Posterior vena cava (tissue), 2 donors: ENCODE measurements around the gene MRPS15. TPM values are rescaled to one million over a fixed set of nuclear protein-coding genes. Genes with fewer than 3 reads are reported as not detected.
A peak's percentile ranks its signal among the peaks of the same experiment; 100 is the strongest.
"Not testable (repeated sequence)": the region's sequence is repeated elsewhere in the genome, so short reads cannot be mapped to it uniquely, and the experiment has no call there.

ENCODE experiments used
- DNase-seq: peaks from one replicate; pipeline ENCODE4 v3.0.0-alpha.2; 2020; ENCODE audit warnings: low spot score
- intact Hi-C, 2 donors: fragments of 100-400 bp; cut with DNase I; formaldehyde crosslinking; loops; one replicate each; pipeline versions ENCODE4 v1.14.1 to v1.14.2; 2022 to 2023
- long read RNA-seq, 2 donors: library from polyadenylated mRNA; unstranded; transcript quantifications; one replicate each; pipeline ENCODE4 v2.0.0, GENCODE V29; 2020 to 2021
- total RNA-seq, 2 donors: library from RNA; stranded (reverse); fragmentation: NEBNext Ultra II Directional; extraction: Animal tissue kit (Norgen Biotek cat#: 25700); gene quantifications; one replicate each; pipeline ENCODE4 v1.2.1, GENCODE V29; 2021
- donor health status: DM: yes; HTN: yes; CAD: no.
- donor health status: DM: yes; HTN: yes; CAD: no.

Gene MRPS15
- total RNA-seq, result 10 to 100 TPM; 46.4 to 48.3 TPM
- long read RNA-seq, donor 1, transcript MRPS15-201 (8 exons, 1,006 nt), result major isoform, 7 of 8 reads
- long read RNA-seq, donor 1, partial matches to known transcripts, result 1 of 8 reads
- long read RNA-seq, donor 1, other reads (novel, unspliced or antisense), result 0 of 8 reads
- long read RNA-seq, donor 2, transcript MRPS15-201 (8 exons, 1,006 nt), result major isoform, 50 of 54 reads
- long read RNA-seq, donor 2, partial matches to known transcripts, result 1 of 54 reads
- long read RNA-seq, donor 2, other reads (novel, unspliced or antisense), result 3 of 54 reads

DNA sequence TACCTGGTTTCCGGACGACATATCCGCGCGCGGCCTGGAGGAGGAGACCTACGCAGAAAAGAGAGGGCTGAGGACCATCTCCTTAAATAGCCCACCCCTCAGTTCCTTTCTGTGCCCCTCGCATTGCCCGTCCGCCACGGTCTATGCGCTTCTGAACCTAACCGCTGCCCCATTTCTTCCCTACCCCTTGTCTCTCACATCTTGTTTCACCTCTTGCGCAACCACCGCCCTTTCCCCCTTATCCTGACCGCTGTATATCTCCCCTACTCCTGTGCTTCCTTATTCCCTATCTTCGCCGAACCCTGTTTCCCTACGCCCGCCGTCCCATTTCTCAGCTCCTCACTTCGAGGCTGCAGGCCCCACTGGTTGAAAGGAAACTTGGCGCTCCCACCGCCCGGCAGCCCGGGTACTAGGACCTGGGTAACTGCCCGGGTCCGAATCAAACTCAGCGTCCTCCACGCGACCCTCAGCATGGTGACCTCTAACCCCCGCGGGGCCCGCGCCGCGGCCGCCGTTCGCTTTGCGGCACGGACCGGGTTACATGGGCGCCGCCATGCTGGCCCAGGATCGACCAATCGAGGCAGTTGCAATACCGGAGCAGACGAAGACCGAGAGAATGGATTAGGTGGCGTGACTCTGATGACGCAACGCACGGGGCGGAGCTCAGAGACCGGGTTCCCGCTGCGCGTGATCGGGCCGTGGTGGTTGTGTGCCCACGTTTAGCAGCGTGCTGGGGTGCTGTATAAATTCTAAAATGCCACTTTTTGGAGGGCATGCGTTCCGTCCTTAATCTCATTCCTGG is at the start of gene MRPS15:
Gene MRPS15, minus strand, starts transcription at position 582 of the 802 bp plus-strand sequence. Its CDS starts 109 bp downstream, at position 473.
- DNase-seq, result peak; percentile 99
- intact Hi-C loops, result no loop called here

DNA sequence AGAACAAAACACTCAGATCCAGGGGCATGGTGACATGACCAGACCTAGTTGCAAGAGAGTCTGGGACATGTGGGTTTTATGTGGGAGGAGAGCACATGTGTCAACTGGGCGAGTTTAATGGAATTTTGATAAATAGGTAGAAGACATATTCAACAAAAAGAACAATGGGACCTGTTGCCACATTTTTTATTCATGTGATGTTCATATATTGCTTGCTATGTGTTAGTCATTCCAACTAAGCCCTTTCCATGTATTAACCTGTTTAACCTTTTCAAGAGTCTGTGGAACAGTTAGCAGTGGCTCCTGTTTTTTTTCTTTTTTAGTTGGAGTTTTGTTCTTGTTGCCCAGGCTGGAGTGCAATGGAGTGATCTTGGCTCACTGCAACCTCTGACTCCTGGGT is 48.7 kb upstream of the MRPS15 start:
- intact Hi-C loops, result no loop called here
- no peak for DNase-seq

DNA sequence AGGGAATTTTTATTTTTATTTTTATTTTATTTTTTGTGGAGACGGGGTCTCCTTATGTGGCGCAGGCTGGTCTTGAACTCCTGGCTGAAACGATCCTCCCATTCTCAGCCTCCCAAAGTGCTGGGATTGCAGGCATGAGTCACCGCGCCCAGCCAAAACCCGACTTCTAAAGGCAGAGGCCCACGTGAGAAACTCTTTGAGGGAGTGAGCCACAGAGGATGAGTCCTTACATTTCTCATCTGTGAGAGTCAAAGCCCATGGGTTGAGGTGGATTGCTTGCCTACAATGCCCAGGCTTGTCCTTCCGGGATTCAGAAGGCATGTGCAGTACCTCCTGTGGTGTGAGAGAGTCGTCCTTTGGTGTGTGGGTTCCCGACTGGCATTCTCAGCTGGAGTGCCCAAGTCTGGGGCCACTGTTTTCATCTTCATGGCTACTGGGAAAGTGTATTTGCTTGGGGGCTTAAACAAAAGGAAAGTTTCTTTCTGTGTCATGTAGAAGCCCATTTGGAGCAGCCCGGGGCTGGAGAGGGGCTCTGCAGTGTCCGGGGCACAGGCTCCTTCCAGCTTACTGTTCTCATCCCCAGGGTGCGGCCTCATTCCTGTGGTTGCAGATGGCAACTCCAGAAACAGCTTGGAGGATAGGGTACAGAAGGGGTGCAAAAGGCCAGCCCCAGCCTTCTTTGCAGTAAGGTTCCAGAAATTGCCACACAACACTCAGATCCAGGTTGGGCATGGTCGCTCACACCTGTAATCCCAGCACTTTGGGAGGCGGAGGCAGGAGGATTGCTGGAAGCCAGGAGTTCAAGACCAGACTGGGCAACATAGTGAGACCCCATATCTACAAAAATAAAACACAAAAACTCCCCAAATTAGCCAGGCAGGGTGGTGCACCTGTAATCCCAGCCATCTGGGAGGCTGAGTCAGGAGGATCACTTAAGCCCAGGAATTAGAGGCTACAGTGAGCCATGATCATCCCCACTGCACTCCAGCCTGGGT is 47.9 kb upstream of the MRPS15 start:
- DNase-seq, result peak; percentile 52
- intact Hi-C loops, result no loop called here

DNA sequence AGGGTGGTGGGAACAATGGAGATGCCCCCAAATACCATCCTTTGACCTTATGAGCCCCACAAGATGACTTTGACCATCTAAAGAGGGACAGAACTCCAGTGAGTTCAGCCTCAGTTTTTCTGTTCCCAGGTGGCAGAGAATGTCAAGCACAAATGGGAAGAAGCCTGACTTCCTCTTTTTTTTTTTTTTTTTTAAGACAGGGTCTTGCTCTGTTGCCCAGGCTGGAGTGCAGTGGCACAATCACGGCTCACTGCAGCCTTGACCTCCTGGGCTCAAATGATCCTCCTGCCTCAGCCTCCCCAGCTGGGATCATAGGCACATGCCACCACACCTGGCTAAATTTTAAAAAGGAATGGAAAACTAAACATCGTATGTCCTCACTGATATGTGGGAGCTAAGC is 47.0 kb upstream of the MRPS15 start:
- intact Hi-C loops, DNase-seq: not testable (repeated sequence)

DNA sequence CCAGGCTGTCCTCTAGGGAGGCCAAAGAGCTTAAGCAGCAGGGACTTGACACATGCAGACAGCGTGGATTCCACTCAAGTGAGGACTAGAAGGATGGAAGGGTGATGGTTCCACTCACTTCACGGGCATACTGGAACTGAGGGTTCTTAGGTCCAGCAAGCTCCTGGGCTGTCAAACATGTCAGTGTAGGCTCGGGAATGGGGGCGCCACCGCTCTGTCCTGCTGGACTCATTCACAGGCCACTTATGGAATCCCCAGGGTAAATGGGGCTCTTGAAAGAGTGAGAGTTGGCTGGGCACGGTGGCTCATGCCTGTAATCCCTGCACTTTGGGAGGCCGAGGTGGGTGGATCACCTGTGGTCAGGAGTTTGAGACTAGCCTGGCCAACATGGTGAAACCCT is 46.2 kb upstream of the MRPS15 start:
- DNase-seq, result peak; percentile 44
- intact Hi-C loops, result no loop called here

DNA sequence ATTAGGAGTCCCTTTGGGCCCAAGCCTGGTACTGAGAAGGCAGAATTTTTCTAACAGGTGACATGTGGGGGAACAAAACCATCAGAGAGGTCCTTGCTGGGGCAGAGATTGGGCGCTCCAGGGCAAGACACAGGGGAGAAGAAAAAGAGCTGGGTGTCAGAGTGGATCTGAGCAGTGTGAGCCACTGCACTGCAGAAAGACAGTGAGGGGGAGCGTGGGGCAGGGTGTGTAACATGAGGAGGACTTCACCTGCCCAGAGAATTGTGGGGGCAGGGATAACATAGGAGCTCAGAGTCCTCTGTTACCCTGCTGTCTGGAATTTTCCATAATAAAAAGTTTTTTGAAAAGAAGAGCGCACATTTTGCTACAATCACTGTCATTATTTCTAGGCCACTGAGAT is 44.1 kb upstream of the MRPS15 start:
- peak; percentile 52 for DNase-seq
- intact Hi-C loops, result no loop called here

DNA sequence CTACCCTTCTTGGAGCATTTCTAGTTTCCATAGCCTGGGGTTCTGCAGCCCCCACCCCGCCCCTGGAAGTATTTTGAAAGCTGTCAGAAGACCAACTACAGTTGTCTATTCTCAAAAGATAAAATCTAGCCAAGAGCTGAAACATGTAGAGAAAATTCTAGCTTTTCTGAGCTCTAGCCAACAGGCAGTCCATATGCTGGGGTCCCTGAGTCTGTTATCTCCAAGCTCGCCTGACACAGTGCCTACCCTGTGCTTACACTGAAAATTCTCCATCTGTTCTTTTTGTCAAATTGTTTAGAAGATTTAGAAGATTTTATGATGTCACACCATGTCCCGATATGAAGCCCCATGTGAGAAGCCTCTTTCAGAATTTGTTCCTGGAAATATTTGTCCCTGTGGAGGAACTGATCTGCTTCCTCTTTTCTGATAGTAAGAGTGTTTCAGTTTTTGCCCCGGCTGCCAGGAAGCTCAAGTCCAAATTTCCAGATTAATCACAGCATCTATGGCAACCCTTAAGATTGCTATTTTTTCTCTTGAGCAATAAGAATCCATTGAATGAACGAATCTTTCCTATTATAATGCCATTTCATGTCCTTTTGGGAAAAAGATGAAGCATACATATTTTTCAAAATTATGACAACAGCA is 42.2 kb upstream of the MRPS15 start:
- DNase-seq, result no peak
- intact Hi-C loops, result no loop called here

DNA sequence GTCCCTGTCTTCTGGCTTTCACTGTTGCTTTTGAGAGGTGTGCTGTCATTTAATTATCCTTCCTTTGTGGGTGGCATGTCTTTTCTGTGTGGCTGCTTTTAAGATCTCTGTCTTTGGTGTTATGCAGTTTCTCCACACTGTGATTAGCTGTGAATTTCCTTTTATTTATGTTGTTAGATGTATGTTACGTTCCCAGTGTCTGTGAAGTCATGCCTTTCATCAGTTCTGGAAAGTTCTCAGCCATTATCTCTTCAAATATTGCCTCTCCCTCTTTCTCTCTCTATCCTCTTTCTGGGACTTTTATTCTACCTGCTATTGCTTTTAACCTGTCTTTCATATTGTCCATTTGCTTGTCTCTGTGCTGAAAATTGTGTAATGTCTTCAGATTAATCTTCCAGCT is 39.5 kb upstream of the MRPS15 start:
- intact Hi-C loops, result no loop called here
- no peak for DNase-seq

DNA sequence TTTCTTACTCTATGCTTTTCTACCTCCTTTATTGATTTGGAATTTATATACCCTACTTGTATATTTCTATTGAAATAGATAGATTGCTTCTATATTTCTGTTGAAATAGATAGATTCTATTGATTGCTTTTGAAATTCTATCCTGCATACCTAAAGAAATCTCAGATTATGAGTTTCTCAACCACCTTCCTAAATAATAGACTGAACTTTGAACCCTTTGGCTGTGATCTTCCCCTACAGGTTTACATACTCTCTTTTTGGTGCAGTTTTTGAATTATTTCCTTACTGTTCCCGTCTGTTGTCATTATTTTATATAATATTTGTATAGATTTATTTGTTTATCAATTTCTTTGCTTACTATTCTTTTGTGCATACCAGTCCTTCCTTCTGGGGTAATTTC is 39.0 kb upstream of the MRPS15 start:
- intact Hi-C loops, result no loop called here

DNA sequence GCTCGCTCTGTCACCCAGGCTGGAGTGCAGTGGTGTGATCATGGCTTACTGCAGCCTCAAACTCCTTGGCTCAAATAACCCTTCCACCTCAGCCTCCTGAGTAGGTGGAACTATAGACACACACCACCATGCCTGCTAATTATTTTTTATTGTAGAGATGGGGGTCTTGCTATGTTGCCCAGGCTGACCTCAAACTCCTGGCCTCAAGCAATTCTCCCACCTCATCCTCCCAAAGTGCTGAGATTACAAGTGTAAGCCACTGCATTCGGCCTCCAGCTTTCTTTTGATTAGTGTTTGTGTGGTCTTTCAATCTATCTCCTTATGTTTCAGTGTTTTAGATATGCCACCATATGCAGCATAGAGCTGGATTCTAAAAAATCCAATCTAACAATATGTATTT is 38.4 kb upstream of the MRPS15 start:
- intact Hi-C loops, result no loop called here
- DNase-seq, result no peak

More for the DNA sequence above, 39.0 kb upstream of the MRPS15 start:
- no peak for DNase-seq

DNA sequence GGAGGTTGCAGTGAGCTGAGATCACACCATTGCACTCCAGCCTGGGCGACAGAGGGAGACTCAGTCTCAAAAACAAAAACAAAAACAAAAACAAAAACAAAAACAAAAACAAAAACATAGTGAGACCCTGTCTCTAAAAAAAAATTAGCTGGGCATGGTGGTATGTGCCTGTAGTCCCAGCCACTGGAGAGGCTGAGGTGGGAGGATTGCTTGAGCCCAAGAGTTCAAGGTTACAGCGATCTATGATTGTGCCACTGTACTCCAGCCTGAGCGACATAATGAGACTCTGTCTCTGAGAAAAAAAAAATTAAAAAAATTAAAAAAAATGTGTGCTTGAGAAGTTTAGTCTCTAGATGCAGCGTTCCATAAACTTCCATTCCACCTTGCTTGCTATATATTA is 37.7 kb upstream of the MRPS15 start:
- intact Hi-C loops, result not testable (repeated sequence)
- DNase-seq, result peak; percentile 2

DNA sequence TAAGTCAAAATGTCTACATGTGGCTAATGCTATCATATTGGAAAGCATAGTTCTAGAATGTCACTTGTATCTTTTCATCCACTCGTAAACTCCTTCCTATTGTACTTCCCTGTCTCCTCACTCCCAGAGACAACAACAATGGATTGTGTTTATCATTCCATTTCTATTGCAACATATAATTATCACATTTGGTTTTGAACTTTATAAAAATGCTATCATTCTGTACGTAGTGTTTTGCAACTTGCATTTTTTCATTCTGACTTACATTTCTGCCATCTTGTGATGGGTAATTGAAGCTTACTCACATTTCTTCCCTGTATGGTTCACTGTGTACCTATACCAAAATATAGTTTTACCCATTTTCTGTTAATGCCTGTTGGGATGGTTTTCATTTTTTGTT is 33.0 kb upstream of the MRPS15 start:
- intact Hi-C loops, result no loop called here
- no peak for DNase-seq

DNA sequence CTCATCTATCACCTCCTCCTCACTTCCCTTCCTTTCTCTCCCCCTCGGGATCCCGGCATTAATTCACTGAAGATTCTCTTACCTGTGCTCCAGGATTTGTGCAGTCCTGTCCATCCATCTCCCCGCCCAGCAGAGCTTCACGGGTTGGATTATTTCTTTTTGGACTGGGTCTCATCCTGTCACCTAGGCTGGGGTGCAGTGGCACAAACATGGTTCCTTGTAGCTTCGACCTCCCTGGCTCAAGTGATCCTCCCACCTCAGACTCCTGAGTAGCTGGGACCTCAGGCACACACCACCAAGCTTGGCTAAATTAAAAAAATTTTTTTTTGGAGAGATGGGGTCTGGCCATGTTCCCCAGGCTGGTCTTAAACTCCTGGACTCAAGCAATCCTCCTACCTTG is 30.8 kb upstream of the MRPS15 start:
- intact Hi-C loops, result no loop called here
- no peak for DNase-seq

DNA sequence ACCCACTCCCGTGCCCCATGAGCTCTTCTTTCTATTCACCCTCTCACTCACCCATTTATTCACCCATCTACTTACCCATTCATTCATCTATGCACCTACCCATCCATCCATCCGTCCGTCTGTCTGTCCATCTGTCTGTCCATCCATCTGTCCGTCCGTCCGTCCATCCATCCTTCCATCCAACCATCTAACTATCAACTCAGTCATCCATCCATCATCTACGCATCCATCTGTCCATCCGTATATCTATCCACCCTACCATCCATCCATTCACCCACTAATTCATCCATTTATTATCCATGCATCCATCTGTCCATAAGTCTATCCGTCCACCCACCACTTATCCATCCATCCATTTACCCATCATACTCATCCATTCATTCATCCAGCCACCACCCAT is 29.3 kb upstream of the MRPS15 start:
- intact Hi-C loops, result no loop called here
- DNase-seq, result no peak

DNA sequence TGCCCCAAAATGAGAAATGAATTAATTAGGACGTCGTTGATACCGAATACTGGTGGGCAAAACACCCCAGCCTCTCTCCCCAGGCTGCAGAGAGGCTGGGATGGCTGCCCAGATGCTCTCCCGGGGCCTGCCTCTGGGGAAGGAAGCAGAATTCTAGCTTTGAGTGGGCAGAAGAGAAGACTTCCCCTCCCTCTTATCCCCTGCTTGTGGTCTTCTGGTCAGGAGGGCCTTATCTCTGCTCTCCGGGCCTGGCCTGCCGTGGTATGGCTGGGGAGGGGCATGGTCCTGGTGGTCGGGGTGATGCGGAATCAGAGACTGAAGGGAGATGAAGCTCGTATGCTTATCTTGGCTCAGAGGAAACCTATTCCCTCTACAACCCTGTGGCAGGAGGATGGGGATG is 28.3 kb upstream of the MRPS15 start:
- intact Hi-C loops, result no loop called here
- no peak for DNase-seq

DNA sequence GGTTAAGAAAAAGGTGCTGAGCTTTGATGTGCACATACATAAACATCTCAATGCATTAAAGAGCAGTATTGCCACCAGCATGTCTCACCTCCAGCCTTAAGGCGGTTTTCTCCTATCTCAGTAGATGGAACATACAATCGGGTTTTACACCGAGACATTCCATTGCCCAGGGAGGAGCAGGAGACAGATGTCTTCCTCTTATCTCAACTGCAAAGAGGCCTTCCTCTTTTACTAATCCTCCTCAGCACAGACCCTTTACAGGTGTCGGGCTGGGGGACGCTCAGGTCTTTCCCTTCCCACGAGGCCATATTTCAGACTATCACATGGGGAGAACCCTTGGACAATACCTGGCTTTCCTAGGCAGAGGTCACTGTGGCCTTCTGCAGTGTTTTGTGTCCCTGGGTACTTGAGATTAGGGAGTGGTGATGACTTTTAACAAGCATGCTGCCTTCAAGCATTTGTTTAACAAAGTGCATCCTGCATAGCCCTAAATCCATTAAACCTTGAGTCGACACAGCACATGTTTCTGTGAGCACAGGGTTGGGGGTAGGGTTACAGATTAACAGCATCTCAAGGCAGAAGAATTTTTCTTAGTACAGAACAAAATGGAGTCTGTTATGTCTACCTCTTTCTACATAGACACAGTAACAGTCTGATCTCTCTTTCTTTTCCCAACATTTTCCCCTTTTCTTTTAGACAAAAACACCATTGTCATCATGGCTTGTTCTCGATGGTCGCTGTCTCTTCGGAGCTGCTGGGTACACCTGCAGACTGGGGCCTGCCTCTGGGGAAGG is 25.3 kb upstream of the MRPS15 start:
- DNase-seq, intact Hi-C loops: not testable (repeated sequence)

DNA sequence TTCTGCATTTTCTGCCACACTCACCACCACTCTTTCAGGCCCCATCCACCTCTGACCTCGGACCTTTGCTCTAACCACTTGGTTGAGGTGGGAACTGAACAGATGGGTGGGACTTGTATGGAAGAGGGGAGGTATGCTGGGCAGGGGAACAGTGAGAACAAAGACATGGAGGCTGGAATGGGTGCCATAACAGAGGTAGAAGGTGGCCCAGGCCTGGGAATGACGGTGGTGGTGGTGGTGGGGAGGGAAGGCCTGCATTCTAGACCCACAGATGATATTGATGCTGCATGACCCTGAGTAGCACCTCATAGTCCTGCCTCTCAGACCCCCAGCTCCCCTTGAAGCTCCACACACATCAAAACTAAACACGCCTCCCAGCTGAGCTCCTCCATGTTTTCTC is 23.7 kb upstream of the MRPS15 start:
- intact Hi-C loops, result no loop called here
- DNase-seq, result no peak

DNA sequence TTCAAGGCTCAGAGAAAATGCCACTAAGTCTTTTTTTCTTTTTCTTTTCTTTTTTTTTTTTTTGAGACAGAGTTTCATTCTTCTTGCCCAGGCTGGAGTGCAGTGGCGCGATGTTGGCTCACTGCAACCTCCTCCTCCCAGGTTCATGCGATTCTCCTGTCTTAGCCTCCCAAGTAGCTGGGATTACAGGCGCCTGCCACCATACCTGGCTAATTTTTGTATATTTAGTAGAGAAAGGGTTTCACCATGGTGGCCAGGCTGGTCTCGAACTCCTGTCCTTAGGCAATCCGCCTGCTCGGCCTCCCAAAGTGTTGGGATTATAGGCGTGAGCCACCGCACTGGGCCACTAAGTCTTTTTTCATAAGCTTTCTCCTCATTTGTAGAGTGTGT is 23.1 kb upstream of the MRPS15 start:
- DNase-seq, intact Hi-C loops: not testable (repeated sequence)
